GM13977 (cell line): ENCODE results near the gene CEP95.
"Not testable (repeated sequence)": the region's sequence is repeated elsewhere in the genome, so short reads cannot be mapped to it uniquely, and the experiment has no call there.

Experiments used
- DNase-seq: peaks from one replicate; pipeline ENCODE4 v3.0.0; 2012; ENCODE audit warnings: low spot score
- CTCF ChIP-seq: IDR thresholded peaks from 2 replicates; pipeline ENCODE4 v1.5.1; 2012; ENCODE audit warnings: mild to moderate bottlenecking, control low read depth; ENCODE audit not compliant: insufficient read depth; ENCODE audit errors: extremely low read depth, missing control alignments
- in situ Hi-C: fragments of 300-500 bp; cut with MboI; formaldehyde crosslinking; loops from one replicate; pipeline ENCODE4 v1.12.0; 2022; ENCODE audit warnings: low sequenced_read_pairs, low pct_unique_long_range_greater_than_20kb, mixed read lengths, inconsistent platforms; ENCODE audit not compliant: unreplicated experiment

CEP95 gene

GRCh38 chr17:64494121-64494520 lies 12.7 kb upstream of the CEP95 start:
- in situ Hi-C loops = no loop called here
- no peak for DNase-seq
- TF ChIP-seq CTCF = no peak

- DNase-seq, in situ Hi-C loops: not testable (repeated sequence)
These were observed 11.5 kb upstream of the CEP95 start for GRCh38 chr17:64495300-64495699.

- TF ChIP-seq CTCF = no peak
- DNase-seq = no peak
- in situ Hi-C loops = no loop called here
These were observed 10.4 kb upstream of the CEP95 start for GRCh38 chr17:64496348-64496785.

- peak; percentile 89 for DNase-seq
- in situ Hi-C loops = no loop called here
- peak; percentile 54 for TF ChIP-seq CTCF
These were observed 9.8 kb upstream of the CEP95 start, which contains the start of gene POLG2 for GRCh38 chr17:64496786-64497564. TSS of gene POLG2 (minus strand) at chr17:64497054. CDS start at chr17:64496968, 86 bp downstream.

- no peak for TF ChIP-seq CTCF
- in situ Hi-C loops = no loop called here
- no peak for DNase-seq
These were observed 9.2 kb upstream of the CEP95 start for GRCh38 chr17:64497565-64498035.

- TF ChIP-seq CTCF = no peak
- DNase-seq = no peak
- in situ Hi-C loops = no loop called here
These were observed 8.2 kb upstream of the CEP95 start for GRCh38 chr17:64498308-64499203.
